Cardiac septum (tissue), 1 donor: ENCODE results near the gene SIGLEC15. TPM values are rescaled to one million over a fixed set of nuclear protein-coding genes. Genes with fewer than 3 reads are reported as not detected.
"Not testable (repeated sequence)": the region's sequence is repeated elsewhere in the genome, so short reads cannot be mapped to it uniquely, and the experiment has no call there.

Experiments
- DNase-seq: peaks from one replicate; pipeline ENCODE4 v3.0.0-alpha.2; 2020; ENCODE audit warnings: low spot score
- intact Hi-C: fragments of 100-400 bp; cut with DNase I; formaldehyde crosslinking; loops from one replicate; pipeline ENCODE4 v1.14.0; 2022
- total RNA-seq: library from RNA; stranded (reverse); fragmentation: NEBNext Ultra II Directional; extraction: Animal tissue kit (Norgen Biotek cat#: 25700); gene quantifications from one replicate; pipeline ENCODE4 v1.2.1, GENCODE V29; 2021
- donor health status: DM: no; HTN: no; CAD: no.

Gene SIGLEC15
- total RNA-seq, 1 donor from 2014 or later: not detected

DNA sequence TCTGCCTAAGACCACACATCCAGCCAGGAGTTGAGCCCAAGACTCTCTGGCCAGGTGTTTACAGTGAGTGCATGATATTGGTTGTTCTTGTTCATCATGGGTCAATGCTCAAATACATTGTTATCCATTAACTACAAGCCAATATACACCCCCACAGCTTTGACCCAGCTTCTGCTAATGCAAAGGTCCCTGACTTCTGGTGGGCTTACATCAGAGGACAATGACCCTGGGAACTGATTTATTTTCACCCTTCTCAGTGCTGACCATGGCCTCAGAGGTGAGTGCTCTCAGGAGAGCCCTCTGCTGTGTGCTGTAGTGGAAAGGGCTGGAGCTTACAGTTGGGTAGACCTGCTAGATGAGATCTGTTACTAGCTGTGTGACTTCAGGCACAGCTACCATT, 10.7 kb upstream of the SIGLEC15 start:
- intact Hi-C loops, DNase-seq: not testable (repeated sequence)

DNA sequence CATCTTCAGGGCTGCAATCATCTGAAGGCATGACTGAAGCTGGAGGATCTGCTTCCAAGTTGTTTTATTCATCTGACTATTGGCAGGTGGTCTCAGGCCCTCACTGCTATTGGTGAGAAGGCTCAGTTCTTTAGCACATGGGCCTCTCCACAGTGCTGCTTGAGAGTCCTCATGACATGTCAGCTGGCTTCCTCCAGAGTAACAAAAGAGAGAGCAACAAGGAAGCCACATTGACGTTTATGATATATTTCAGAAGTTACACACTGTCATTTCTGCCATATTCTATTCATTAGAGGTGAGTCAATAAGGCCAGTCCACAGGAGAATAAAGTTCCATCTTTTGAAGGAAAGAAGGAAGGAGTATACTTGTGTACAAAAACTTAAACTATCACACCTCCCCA, 7.9 kb upstream of the SIGLEC15 start:
- intact Hi-C loops: no loop called here
- DNase-seq: no peak

DNA sequence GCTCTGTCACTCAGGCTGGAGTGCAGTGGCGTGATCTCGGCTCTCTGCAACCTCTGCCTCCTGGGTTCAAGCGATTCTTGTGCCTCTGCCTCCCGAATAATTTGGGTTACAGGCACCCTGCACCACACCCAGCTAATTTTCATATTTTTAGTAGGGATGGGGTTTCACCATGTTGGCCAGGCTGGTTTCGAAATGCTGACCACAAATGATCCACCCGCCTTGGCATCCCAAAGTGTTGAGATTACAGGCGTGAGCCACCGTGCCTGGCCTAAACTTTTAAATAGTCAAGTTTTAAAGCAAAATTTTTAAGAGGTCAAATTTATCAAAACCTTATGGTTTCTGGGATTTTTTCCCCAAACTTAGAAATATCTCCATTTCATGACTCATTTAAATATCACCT, 6.7 kb upstream of the SIGLEC15 start:
- intact Hi-C loops: not testable (repeated sequence)

DNA sequence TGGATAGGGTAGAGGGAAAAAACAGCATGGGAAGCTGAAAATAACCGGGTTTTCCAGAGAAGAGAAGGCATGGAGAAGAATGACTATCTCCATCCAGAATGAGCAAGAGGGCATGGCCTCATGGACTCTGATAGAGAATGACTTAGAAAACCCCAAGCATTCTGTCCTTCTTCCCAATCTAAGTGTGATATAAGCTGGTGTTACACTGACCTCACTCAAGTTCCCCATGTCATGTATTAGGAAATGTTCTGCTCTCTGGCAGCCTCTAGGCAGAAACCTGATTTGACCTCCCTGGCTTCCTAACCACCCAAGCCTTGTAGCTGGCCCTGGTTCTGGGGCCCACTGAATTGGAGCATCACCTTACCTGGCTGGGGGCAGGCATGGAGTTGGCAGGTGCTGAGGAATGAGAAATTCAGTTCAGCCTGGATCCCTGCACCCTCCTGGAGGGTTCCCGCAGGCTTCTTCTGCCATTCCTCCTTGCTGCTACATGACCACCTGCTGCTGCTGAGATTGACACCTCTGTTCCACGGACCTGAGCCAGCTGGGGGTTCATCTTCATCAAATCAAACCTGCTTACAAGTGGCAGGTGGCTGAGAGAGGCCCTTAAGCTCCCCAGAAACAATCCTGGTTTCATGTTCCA, 5.2 kb upstream of the SIGLEC15 start:
- no peak for DNase-seq
- intact Hi-C loops: no loop called here

More for the DNA sequence above, 6.7 kb upstream of the SIGLEC15 start:
- not testable (repeated sequence) for DNase-seq

DNA sequence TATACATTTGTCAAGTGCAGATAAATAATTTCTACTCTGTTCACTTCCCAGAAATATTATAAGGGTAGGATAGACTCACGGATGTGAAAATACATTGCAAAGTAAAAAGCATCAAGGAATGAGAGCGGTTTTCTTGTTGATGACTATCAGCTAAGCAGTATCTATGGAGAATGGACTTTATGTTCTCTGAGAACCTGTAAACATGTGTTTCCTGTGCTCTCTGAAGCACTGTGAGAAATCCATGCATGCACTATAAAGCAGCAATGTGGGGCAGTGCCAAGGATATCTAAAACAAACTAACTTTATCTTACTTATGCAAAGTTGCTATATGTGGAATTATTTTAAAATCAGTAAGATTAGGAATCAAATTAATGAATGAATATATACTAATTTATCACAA, 4.4 kb upstream of the SIGLEC15 start:
- no peak for DNase-seq
- intact Hi-C loops: no loop called here

DNA sequence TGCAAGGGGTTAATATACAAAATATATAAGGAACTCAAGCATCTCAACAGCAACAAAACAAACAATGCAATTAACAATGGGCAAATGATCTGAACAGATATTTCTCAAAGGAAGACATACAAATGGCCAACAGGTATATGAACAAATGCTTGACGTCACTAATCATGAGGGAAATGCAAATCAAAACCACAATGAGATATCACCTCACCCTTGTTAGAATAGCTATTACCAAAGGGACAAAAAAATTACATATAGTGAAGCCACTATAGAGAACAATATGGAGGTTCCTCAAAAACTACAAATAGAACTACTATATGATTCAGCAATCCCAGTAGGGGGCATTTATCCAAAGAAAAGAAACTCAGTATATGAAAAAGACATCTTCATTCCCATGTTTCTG, 3.8 kb upstream of the SIGLEC15 start:
- intact Hi-C loops: no loop called here
- no peak for DNase-seq

DNA sequence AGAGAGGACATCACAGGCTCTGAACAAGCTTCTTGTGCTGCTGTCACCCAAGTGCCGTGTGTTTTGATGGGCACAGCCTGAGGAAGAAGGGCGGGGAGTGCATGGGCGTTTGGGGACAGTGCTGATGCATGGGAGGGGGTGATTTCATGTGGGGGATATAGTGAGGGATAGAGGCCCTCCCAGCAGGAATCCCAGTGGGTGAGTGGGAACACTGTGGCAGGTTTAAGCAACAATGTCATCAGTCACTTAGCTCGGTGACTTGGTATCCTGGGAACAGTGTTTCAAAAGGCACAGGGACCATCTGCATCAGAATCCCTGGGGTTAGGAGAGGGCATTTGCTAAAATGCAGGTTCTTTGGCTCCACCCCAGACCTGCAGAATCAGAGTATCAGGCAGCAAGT, 609 bp downstream of the SIGLEC15 start:
- DNase-seq: no peak
- intact Hi-C loops: no loop called here

DNA sequence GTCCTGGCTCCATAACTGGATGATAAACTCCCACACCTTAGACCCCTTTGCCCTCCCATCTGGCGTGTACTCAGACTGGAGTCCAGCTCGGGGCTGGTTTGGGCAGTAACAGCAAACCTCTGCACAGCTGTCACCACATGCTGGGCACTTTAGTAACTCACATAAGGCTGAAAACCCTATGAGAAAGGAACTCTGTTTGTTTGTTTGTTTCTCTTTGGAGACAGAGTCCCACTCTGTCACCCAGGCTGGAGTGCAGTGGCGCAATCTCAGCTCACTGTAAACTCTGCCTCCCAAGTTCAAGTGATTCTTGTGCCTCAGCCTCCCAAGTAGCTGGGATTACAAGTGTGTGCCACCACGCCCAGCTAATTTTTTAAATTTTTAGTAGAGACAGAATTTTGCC, 1.2 kb downstream of the SIGLEC15 start:
- intact Hi-C loops, DNase-seq: not testable (repeated sequence)

DNA sequence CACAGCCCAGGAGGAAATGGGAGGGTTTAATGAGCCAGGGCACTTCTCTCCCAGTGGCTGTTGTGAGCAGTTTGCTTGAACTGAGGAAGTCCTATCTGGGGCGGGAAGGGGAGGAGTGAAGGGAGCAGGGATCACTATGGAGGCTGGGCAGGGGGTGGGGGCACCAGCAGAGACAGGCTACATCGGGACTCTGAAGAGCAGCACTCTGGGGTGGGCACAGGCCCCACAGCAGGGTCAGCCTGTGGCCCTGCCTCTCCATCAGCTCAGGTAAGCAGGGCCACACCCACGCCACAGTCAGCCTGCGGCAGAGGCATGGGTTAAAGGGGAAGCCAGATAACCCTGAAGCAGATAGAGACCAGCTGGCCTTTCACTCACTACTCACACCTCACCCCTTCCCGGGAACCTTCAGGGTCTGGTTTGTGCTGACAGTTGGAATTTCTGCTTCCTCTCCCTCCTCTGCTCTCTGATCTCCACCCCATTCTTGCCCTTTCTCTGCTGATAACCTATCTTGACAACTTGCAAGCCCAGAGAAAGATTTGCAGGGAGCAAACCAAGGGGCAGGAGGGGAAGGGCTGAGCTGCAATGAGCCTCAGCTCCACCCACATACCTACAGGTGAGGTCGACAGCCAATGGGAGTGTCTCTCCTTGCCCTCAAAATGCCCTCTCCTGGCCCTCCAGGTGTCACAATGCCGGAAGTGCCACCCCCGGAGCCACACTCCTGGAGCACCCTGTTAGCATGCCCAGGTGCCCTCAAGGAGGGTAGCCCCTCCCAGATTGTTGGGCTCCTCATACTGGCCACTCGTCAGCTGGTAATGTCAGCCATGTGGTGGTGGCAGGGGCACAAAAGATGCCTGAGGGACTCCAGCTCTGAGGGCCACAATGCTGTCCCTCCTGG, 3.7 kb downstream of the SIGLEC15 start:
- intact Hi-C loops: no loop called here
- DNase-seq: no peak

DNA sequence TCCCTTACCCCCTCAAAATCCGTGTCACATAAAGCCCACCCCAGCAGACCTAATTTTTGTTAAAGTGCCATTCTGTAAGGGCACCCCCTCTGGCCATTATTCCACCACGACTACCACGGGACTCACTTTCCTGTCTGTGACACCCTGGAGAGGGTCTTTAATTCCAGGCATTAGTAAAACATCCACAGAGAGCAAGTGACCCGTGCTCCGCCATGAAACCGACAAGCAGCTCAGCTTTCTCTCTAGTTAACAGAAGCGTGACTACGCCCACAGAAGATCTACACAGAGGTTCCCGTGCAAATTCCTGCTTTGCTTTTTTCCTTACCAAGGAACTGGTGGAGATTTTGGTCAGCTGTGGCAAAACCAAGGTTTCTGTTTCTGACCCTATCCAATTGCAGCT, 4.4 kb downstream of the SIGLEC15 start:
- intact Hi-C loops: no loop called here

DNA sequence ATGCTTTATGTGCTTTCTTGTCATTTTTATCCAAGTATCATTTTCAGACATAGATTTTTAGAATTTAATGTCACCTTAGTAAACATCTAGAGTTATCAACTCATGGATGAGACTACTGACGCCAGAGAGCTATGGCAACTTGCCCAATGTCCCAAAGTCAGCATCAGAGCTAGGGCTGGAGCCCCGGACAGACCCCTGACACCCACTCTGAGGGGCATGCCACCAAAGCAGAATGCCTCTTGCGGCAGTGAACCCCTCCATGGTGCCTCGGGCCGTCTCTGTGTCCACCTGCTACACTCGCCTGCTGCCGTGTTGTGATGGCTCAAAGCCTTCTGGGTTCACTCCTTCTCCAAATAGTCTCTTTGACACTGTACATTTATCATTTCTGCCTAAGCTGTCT, 5.4 kb downstream of the SIGLEC15 start:
- intact Hi-C loops: no loop called here
- no peak for DNase-seq

More for the DNA sequence above, 4.4 kb downstream of the SIGLEC15 start:
- DNase-seq: no peak

DNA sequence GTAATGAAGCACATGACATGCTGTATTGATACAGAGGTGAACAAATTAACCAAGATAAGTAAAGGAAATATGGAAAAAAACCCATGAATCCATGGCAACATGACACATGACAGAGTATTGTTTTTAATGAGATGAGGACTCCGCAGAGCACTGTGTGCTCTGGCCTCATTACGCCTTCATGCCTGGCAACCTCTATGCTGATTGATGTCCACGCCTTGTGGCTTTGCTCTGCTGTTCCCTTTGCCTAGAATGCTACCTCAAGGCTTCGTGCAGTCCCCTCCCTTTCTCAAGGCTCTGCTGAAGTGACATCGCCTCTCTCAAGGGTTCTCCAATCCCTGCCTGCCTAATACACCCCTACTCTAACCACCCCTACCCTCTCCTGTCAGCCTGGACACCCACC, 8.4 kb downstream of the SIGLEC15 start:
- intact Hi-C loops: no loop called here
- no peak for DNase-seq

DNA sequence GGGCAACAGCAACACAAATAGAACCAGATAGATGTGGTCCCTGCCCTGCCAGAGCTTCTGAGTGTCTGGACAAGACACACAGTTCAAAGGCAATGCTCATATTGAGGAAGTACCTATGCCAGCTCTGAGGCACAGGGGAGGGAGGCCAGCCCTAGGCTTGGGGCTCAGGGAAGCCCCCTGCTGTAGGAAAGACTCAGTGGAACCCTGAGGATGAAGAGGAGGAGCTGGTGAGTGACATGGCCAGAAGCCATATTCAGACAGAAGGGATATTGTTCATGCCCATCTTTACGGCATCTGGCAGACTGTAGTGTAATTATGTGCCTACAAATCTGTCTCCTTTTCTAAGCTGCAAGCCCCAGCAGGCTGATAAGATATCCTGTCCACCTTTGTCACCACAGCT, 8.8 kb downstream of the SIGLEC15 start:
- no peak for DNase-seq
- intact Hi-C loops: no loop called here

DNA sequence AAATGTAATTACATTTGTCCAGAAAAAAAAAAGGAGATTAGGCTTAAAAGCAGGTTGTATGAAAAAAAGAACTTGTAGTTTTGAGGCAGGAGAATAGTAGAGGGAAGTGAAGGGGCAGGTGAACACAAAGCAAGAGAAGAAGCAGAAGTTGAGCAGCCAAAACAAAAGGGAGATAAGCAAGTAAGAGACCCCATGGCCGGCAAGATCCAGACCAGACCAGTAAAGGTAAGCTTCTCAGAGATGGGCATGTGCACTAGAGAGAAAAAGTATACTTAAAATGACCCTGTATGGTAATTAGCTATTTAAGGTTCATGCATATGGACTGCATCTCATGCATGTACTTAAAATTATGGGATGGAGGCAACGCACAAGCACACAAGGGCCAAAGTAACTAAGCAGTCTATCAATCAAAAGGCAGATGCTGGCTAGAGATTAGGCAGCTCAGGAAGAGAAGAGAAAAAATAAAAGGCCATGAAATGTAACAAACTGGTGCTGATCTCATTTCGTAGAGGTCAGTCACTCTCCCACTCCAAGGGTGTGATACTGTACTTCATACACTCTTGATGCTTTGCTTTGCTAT, 9.7 kb downstream of the SIGLEC15 start:
- intact Hi-C loops: loop anchor here (5.0 kb wide), 2 partner anchors 58 to 143 kb away; no protein-coding TSS in a partner anchor

DNA sequence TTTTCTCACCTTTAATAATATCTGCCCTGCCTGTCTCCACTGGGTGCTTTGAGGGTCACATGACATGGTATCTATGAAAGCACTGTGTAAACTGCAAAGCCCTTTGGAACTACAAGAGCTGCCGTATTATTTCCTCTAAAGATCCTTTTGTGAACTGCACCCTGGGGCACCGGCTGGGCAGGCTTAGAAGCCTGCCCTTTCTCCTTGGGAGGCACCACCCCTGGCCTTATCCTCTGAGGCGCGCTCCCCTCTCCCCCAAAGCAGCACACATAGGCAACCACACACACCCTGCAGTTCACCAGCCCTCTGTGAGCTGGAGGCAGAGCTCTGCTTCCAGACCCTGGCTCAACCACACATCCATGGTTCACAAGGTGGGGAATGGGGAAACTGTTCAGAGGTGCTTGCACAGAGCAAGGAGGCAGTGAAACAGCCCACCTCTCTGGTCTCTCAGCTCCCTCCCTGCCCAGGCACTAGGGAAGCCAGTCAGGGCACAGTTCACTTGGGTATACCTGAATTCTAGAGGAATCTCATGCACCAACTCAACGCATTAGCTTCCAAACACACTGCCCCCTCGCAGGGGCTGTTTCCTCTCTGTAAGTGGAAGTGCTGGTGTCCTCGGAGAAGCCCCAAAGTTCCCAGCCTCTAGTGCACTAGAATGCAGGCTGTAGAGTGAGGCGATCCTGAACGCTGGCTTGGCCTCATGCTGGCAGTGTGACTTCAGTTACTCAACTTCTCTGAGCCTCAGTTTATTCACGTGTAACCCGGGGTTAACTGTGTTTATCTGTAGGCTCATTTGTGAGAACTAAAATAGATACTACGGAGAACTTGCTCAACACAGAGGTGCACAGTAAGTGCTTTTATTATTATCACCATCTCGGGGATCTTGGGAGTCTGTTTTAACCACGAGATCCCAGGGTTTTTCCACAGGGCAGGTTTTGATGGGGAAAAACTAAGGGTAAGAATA, 11.0 kb downstream of the SIGLEC15 start:
- no peak for DNase-seq
- intact Hi-C loops: loop anchor here (2.0 to 5.0 kb wide), 3 partner anchors 59 to 144 kb away; no protein-coding TSS in a partner anchor

More for the DNA sequence above, 9.7 kb downstream of the SIGLEC15 start:
- DNase-seq: no peak

DNA sequence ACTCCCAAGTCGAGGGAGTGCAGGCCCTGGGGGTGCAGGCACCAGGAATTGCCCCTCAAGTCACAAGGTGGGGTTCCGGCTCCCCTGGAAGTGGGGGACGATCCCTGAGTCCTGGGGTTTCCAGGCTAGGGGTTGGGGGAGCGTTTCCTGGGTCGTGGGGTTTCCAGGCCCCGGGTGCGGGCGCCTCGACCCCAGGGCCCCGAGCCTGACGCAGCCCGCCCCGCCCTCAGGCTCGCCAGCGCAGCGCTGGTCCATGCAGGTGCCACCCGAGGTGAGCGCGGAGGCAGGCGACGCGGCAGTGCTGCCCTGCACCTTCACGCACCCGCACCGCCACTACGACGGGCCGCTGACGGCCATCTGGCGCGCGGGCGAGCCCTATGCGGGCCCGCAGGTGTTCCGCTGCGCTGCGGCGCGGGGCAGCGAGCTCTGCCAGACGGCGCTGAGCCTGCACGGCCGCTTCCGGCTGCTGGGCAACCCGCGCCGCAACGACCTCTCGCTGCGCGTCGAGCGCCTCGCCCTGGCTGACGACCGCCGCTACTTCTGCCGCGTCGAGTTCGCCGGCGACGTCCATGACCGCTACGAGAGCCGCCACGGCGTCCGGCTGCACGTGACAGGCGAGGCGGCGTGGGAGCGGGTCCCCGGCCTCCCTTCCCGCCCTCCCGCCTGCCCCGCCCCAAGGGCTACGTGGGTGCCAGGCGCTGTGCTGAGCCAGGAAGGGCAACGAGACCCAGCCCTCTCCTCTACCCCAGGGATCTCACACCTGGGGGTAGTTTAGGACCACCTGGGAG, 12.0 kb downstream of the SIGLEC15 start:
- no peak for DNase-seq
- intact Hi-C loops: loop anchor here (2.0 to 5.0 kb wide), 3 partner anchors 60 to 145 kb away; no protein-coding TSS in a partner anchor

DNA sequence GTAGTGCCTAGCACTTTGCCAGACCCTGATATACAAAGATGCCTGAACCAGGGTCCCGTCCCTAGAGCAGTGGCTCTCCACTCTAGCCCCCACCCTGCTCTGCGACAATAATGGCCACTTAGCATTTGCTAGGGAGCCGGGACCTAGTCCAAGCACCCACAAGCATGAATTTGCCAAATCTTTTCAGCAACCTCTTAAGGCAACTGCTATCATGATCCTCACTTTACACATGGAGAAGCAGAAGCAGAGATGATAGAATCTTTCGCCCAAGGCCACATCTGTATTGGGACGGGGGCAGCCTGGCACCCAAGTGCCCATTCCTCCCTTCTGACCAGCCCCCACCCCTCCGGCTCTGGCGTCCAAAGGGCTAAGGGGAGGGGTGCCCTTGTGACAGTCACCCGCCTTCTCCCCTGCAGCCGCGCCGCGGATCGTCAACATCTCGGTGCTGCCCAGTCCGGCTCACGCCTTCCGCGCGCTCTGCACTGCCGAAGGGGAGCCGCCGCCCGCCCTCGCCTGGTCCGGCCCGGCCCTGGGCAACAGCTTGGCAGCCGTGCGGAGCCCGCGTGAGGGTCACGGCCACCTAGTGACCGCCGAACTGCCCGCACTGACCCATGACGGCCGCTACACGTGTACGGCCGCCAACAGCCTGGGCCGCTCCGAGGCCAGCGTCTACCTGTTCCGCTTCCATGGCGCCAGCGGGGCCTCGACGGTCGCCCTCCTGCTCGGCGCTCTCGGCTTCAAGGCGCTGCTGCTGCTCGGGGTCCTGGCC, 13.0 kb downstream of the SIGLEC15 start:
- no peak for DNase-seq
- intact Hi-C loops: loop anchor here (5.0 kb wide), 2 partner anchors 61 to 146 kb away; no protein-coding TSS in a partner anchor
